HEK293 (cell line): Measurements from ENCODE around the gene CCNK.

Source experiments
- CTCF ChIA-PET: fragments of 350-600 bp; formaldehyde crosslinking; extraction: SDS; loops from one replicate; lab custom pipeline; 2021; ENCODE audit warnings: antibody characterized with exemption; lab: Yijun Ruan, JAX
- POLR2A ChIA-PET: fragments of 300-600 bp; formaldehyde crosslinking; extraction: SDS; loops from one replicate; lab custom pipeline; 2020; ENCODE audit warnings: antibody characterized with exemption, inconsistent platforms; lab: Yijun Ruan, JAX
- H3K27ac ChIP-seq: fragments of 200-500 bp; sonication (Bioruptor generic); 2 replicates; pipeline ENCODE4 v1.5.1; 2014; ENCODE audit warnings: low read depth, low read length, control low read depth, inconsistent platforms; ENCODE audit errors: extremely low read depth
- H3K36me3 ChIP-seq, 2 experiments: fragments of 200-500 bp in 1 of 2; sonication (Bioruptor generic) in 1 of 2; 1 replicate in 1 of 2; 2 replicates in 1 of 2; pipeline ENCODE4 v1.5.1; 2014 to 2017; ENCODE audit warnings: inconsistent platforms in 2 of 2, low read length in 2 of 2; ENCODE audit not compliant: control insufficient read depth in 2 of 2, insufficient read depth in 1 of 2
- H3K4me1 ChIP-seq: fragments of 200-500 bp; sonication (Bioruptor generic); 2 replicates; pipeline ENCODE4 v1.5.1; 2014; ENCODE audit warnings: mild to moderate bottlenecking, low read length, inconsistent platforms; ENCODE audit not compliant: control insufficient read depth, insufficient read depth
- H3K4me3 ChIP-seq: 2 replicates; pipeline ENCODE4 v1.5.1; 2011; ENCODE audit warnings: low read depth, mild to moderate bottlenecking, control low read depth, low read length, moderate library complexity
- H3K9me3 ChIP-seq: fragments of 200-500 bp; sonication (Bioruptor generic); 2 replicates; pipeline ENCODE4 v1.5.1; 2014; ENCODE audit warnings: low read depth, low read length, inconsistent platforms; ENCODE audit not compliant: control insufficient read depth, insufficient read depth
- GLI4 ChIP-seq: fragments of 450-650 bp; formaldehyde crosslinking; IDR thresholded peaks from 2 replicates; pipeline ENCODE4 v1.5.1; 2016; ENCODE audit warnings: missing biosample characterization, missing genetic modification characterization
- INSM2 ChIP-seq: fragments of 450-650 bp; formaldehyde crosslinking; IDR thresholded peaks from 2 replicates; pipeline ENCODE4 v1.5.1; 2016; ENCODE audit warnings: missing biosample characterization, missing genetic modification characterization
- KLF9 ChIP-seq: fragments of 450-650 bp; formaldehyde crosslinking; IDR thresholded peaks from 2 replicates; pipeline ENCODE4 v1.5.1; 2016; ENCODE audit warnings: missing biosample characterization, missing genetic modification characterization, low read depth
- PATZ1 ChIP-seq: fragments of 450-650 bp; formaldehyde crosslinking; IDR thresholded peaks from 2 replicates; pipeline ENCODE4 v1.5.1; 2016; ENCODE audit warnings: missing biosample characterization, missing genetic modification characterization
- SETDB1 ChIP-seq: IDR thresholded peaks from one replicate; pipeline ENCODE4 v1.6.1; 2017; ENCODE audit warnings: mild to moderate bottlenecking, low read length, moderate library complexity, mixed read lengths; ENCODE audit not compliant: insufficient read length
- ZBTB48 ChIP-seq: fragments of 450-650 bp; formaldehyde crosslinking; IDR thresholded peaks from 2 replicates; pipeline ENCODE4 v1.5.1; 2016; ENCODE audit warnings: missing biosample characterization, missing genetic modification characterization
- ZBTB8A ChIP-seq: fragments of 450-650 bp; formaldehyde crosslinking; IDR thresholded peaks from 2 replicates; pipeline ENCODE4 v1.5.1; 2016; ENCODE audit warnings: missing biosample characterization, missing genetic modification characterization
- ZFP41 ChIP-seq: fragments of 450-650 bp; formaldehyde crosslinking; IDR thresholded peaks from 2 replicates; pipeline ENCODE4 v1.5.1; 2016; ENCODE audit warnings: missing biosample characterization, missing genetic modification characterization, borderline replicate concordance
- ZNF155 ChIP-seq: fragments of 450-650 bp; formaldehyde crosslinking; IDR thresholded peaks from 2 replicates; pipeline ENCODE4 v1.5.1; 2016; ENCODE audit warnings: missing biosample characterization, missing genetic modification characterization
- ZNF18 ChIP-seq: fragments of 450-650 bp; formaldehyde crosslinking; IDR thresholded peaks from 2 replicates; pipeline ENCODE4 v1.5.1; 2016; ENCODE audit warnings: missing biosample characterization, missing genetic modification characterization
- ZNF2 ChIP-seq: fragments of 450-650 bp; formaldehyde crosslinking; IDR thresholded peaks from 2 replicates; pipeline ENCODE4 v1.5.1; 2016; ENCODE audit warnings: missing biosample characterization, missing genetic modification characterization
- ZNF221 ChIP-seq: fragments of 450-650 bp; formaldehyde crosslinking; IDR thresholded peaks from 2 replicates; pipeline ENCODE4 v1.5.1; 2017; ENCODE audit warnings: missing biosample characterization, missing genetic modification characterization, borderline replicate concordance
- ZNF518A ChIP-seq: fragments of 450-650 bp; formaldehyde crosslinking; conservative IDR thresholded peaks from 2 replicates; pipeline ENCODE4 v1.5.1; 2016; ENCODE audit warnings: low read depth, missing biosample characterization, missing genetic modification characterization
- ZNF626 ChIP-seq: fragments of 450-650 bp; sonication (Bioruptor Pico); formaldehyde crosslinking; IDR thresholded peaks from 2 replicates; pipeline ENCODE4 v1.5.1; 2018; ENCODE audit warnings: missing biosample characterization, missing genetic modification characterization, inconsistent platforms
- ZSCAN30 ChIP-seq: fragments of 450-650 bp; IDR thresholded peaks from 2 replicates; pipeline ENCODE4 v1.5.1; 2018; ENCODE audit warnings: missing biosample characterization, mild to moderate bottlenecking, missing genetic modification characterization, moderate library complexity

Gene CCNK

GRCh38 chr14:99480917-99481744 lies at the start of gene CCNK (continued):
- TF ChIP-seq ZBTB48 (tag by site-specific recombination): 0 out of 2 replicates have a peak, but pooled peaks have one; percentile 50
- no peak for TF ChIP-seq GLI4 (tag by site-specific recombination)
- TF ChIP-seq PATZ1 (tag by site-specific recombination): peak; percentile 72
- TF ChIP-seq KLF9: peak; percentile 51
- TF ChIP-seq ZNF18 (tag by site-specific recombination): no peak
- TF ChIP-seq INSM2 (tag by site-specific recombination): peak; percentile 40; the same call in 1 of the 2 replicates
- TF ChIP-seq ZBTB8A: peak; percentile 34; the same call in 1 of the 2 replicates
- TF ChIP-seq ZNF2 (tag by site-specific recombination): 0 out of 2 replicates have a peak, but pooled peaks have one; percentile 50

- H3K36me3 ChIP-seq: peaks cover 6 to 44% of the 10 kb centered on the region in 2 experiments; a peak in 2 of 3 replicates
- CTCF ChIA-PET: interaction anchor here (0.6 to 1.0 kb wide), 2 partner anchors 14 to 16 kb away, joined by 3 read pairs; no protein-coding TSS in a partner anchor
- TF ChIP-seq ZNF221 (tag by site-specific recombination) (no peak), ZSCAN30 (tag by site-specific recombination) (no peak), ZNF518A (tag by site-specific recombination) (no peak), SETDB1 (no peak), ZNF626 (tag by site-specific recombination) (no peak), ZNF155 (no peak), ZFP41 (no peak)
- no peaks in the 10 kb centered on the region for H3K4me1 ChIP-seq
- H3K9me3 ChIP-seq: no peaks in the 10 kb centered on the region
- H3K27ac ChIP-seq: no peak overlapping the region
- no peak overlapping the region for H3K4me3 ChIP-seq
- POLR2A ChIA-PET: no interaction called here
Observed at GRCh38 chr14:99431986-99432385, 49.2 kb upstream of the CCNK start.
